Naive B cell (primary cell): ENCODE results near the gene GLG1. TPM values are rescaled to one million over a fixed set of nuclear protein-coding genes. Genes with fewer than 3 reads are reported as not detected.
A peak's percentile ranks its signal among the peaks of the same experiment; 100 is the strongest.
"Not testable (repeated sequence)": the region's sequence is repeated elsewhere in the genome, so short reads cannot be mapped to it uniquely, and the experiment has no call there.

Experiments used
- ATAC-seq, 2 donors: fragments of 150-1000 bp; cut with Tn5 transposase; 2 replicates each; pipeline ENCODE4 v1.10.0; 2021; ENCODE audit warnings: low read depth in 2 of 2, mild to moderate bottlenecking in 2 of 2, moderate library complexity in 2 of 2
- DNase-seq: peaks from one replicate; pipeline ENCODE4 v3.0.0; 2022
- H3K27ac Mint-ChIP-seq, 6 donors: one replicate each; pipeline ENCODE4 v1.8.0; 2020 to 2022; ENCODE audit warnings: mild to moderate bottlenecking in 6 of 6, mixed read lengths in 6 of 6, moderate library complexity in 5 of 6, inconsistent platforms in 2 of 6
- H3K27me3 Mint-ChIP-seq, 3 donors: one replicate each; pipeline ENCODE4 v1.8.0; 2021 to 2022; ENCODE audit warnings: mixed read lengths in 3 of 3, mild to moderate bottlenecking in 1 of 3
- H3K36me3 Mint-ChIP-seq, 2 donors: one replicate each; pipeline ENCODE4 v1.8.0; 2020 to 2022; ENCODE audit warnings: mixed read lengths in 2 of 2, inconsistent platforms in 1 of 2, mild to moderate bottlenecking in 1 of 2
- H3K4me1 Mint-ChIP-seq, 3 donors: one replicate each; pipeline ENCODE4 v1.8.0; 2020 to 2022; ENCODE audit warnings: mixed read lengths in 3 of 3, inconsistent platforms in 1 of 3, mild to moderate bottlenecking in 1 of 3, moderate library complexity in 1 of 3
- H3K4me3 Mint-ChIP-seq, 8 donors: one replicate each; pipeline ENCODE4 v1.8.0; 2020 to 2022; ENCODE audit warnings: mild to moderate bottlenecking in 8 of 8, mixed read lengths in 8 of 8, moderate library complexity in 8 of 8, inconsistent platforms in 2 of 8
- H3K9me3 Mint-ChIP-seq, 7 donors: one replicate each; pipeline ENCODE4 v1.8.0; 2020 to 2022; ENCODE audit warnings: mixed read lengths in 7 of 7, mild to moderate bottlenecking in 5 of 7, inconsistent platforms in 2 of 7, moderate library complexity in 1 of 7
- polyA plus RNA-seq, 6 donors: library from polyadenylated mRNA; unstranded; fragments of 300-500 nt; fragmentation: Illumina TruSeq; gene quantifications; one replicate each; pipeline ENCODE4 v1.2.3, GENCODE V29; 2021; ENCODE audit warnings: low read depth in 6 of 6

Gene GLG1
- 100 to 1,000 TPM in 1 of 6 donors, 10 to 100 TPM in 5; 71.4 to 112 (median 94.1) TPM for polyA plus RNA-seq

DNA sequence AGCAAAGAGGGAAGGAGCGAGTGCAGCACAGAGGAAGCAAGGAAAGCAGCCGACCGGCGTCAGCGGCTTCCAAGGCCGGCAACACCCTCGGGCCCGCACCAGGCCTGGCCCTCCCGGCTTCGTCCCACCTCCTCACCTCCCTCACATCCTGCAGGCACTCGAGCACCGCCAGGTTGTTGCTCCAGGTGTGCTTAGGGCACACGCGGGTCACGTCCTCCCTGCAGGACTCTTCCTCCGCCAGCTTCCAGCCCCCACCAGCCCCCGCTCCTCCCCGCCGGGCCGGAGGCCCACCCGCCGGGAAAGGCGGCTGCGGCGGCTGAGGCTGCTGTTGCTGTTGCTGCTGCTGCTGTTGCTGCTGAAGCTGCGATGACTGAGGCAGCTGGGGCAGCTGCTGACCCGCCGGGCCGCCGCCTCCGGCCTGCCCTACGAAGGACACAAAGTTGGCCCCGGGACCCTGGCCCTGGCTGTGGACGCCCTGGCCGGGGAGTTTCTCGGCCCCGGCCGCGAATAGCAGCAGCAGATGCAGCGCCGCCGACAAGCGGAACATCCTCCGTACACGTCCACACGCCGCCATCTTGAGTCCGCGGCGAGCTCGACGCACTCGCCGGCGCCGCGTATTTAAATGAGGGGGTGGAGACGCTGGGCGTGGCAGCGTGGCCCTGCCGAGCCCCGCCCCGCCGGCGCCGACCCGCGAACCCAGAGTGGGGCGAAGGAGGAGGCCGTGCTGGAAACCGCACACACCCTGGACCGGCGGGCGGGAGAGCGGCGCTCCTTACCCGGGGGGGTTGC lies at the start of gene GLG1:
Gene GLG1, minus strand, starts transcription at position 594 of the 789 bp plus-strand sequence. Its CDS starts 20 bp downstream, at position 574.
- peaks cover 34 to 51% (median 46%) of the 10 kb centered on the region in 3 donors for H3K4me1 Mint-ChIP-seq
- H3K4me3 Mint-ChIP-seq: peak within 1 kb of the TSS; percentile 91 to 97 (median 94)

DNA sequence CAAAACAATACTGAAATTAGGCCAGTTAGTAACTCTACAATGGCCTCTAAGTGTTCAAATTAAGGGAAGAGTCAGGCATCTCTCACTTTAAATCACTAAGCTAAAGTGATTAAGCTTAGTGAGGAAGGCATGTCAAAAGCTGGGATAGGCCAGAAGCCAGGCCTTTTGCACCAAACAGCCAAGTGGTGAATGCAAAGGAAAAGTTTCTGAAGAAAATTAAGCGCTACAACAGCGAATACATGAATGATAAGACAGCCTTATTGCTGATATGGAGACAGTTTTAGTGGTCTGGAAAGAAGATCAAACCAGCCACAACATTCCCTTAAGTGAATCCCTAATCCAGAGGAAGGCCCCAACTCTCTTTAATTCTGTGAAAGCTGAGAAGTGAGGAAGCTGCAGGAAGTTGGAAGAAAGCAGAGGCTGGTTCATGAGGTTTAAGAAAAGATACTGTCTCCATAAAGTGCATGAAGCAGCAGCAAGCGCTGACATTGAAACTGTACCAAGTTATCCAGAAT lies 47.7 kb upstream of the GLG1 start:
- no peak for DNase-seq
- H3K27me3 Mint-ChIP-seq: no peaks in the 10 kb centered on the region
- H3K4me3 Mint-ChIP-seq: no peak overlapping the region
- H3K9me3 Mint-ChIP-seq: no peaks in the 10 kb centered on the region
- no peak for ATAC-seq
- H3K36me3 Mint-ChIP-seq: peaks cover 8 to 11% of the 10 kb centered on the region in 2 donors
- H3K27ac Mint-ChIP-seq: peak overlapping the region in 3 of 6 donors; percentile 24 to 49 (median 44)
- H3K4me1 Mint-ChIP-seq: peaks cover 22 to 59% (median 37%) of the 10 kb centered on the region in 3 donors

More for the DNA sequence above, at the start of gene GLG1:
- no peaks in the 10 kb centered on the region for H3K36me3 Mint-ChIP-seq
- no peaks in the 10 kb centered on the region for H3K27me3 Mint-ChIP-seq
- peak; percentile 95 for ATAC-seq
- DNase-seq: peak; percentile 91
- peak within 1 kb of the TSS; percentile 86 to 98 (median 94) for H3K27ac Mint-ChIP-seq
- H3K9me3 Mint-ChIP-seq: no peaks in the 10 kb centered on the region

DNA sequence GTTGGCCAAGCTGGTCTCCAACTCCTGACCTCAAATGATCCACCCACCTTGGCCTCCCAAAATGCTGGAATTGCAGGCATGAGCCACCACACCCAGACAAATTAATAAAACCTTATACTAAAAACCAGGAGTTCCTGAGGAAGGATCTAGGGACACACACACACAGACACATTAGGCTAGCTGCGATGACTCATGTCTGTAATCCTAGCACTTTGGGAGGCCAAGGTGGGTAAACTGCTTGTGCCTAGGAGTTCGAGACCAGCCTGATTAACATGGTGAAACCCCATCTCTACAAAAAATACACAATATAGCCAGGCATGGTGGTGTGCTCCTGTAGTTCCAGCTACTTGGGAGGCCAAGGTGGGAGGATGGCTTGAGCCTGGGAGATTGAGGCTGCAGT lies 46.0 kb upstream of the GLG1 start:
- H3K27me3 Mint-ChIP-seq, ATAC-seq, H3K4me3 Mint-ChIP-seq, H3K9me3 Mint-ChIP-seq, DNase-seq, H3K36me3 Mint-ChIP-seq: not testable (repeated sequence)
- peak overlapping the region in 3 of 6 donors; percentile 20 to 86 (median 34) for H3K27ac Mint-ChIP-seq
- H3K4me1 Mint-ChIP-seq: peaks cover 14 to 42% (median 23%) of the 10 kb centered on the region in 3 donors

DNA sequence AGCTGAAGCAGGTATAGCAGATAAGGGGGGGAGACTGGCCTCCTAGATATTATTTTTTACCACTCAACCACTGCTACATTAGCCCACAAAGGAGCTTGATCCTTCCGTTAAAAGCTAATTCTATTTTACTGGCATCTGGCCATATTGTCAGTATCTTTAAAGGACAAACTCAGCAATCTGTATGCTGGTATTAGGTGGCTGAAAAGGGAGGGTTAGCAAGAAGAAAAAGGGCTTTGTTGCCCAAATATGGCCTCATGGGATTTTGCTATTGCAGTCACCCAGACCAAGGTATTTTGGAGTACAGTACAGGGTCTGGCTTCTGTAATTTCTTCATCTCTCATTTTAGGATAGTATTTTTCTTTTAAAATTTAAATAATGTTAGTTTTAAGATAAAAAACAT lies 45.3 kb upstream of the GLG1 start:
- Mint-ChIP-seq H3K27me3 (no peaks in the 10 kb centered on the region), H3K9me3 (no peaks in the 10 kb centered on the region), H3K36me3 (peaks cover 5 to 8% of the 10 kb centered on the region in 2 donors), H3K27ac (peak overlapping the region in 2 of 6 donors; percentile 67 to 79), H3K4me1 (peaks cover 13 to 37% (median 23%) of the 10 kb centered on the region in 3 donors), H3K4me3 (no peak overlapping the region)
- ATAC-seq (no peak), DNase-seq (no peak)

DNA sequence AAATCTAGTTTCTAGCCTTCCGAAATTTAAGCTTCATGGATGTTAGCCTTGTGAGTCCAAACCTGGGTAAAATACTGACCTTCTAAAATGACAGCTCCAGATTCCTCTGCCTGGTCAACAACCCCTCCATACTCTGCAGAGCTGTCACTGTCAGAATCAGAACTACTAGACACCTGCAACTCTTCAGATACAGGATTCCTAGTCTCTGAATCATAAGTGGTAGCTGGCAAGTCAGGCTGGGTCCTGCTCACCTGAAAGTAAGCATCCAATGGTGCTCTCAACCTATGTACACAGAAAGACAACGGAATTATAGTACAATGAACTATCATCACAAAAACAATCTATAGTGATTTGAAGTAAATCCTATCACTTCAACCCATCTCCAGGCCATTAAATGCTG lies 44.9 kb upstream of the GLG1 start:
- Mint-ChIP-seq H3K4me3 (no peak overlapping the region), H3K27ac (peak overlapping the region in 2 of 6 donors; percentile 67 to 79), H3K4me1 (peaks cover 11 to 33% (median 20%) of the 10 kb centered on the region in 3 donors), H3K9me3 (no peaks in the 10 kb centered on the region), H3K36me3 (peaks cover 5 to 8% of the 10 kb centered on the region in 2 donors), H3K27me3 (no peaks in the 10 kb centered on the region)
- ATAC-seq (no peak), DNase-seq (no peak)

DNA sequence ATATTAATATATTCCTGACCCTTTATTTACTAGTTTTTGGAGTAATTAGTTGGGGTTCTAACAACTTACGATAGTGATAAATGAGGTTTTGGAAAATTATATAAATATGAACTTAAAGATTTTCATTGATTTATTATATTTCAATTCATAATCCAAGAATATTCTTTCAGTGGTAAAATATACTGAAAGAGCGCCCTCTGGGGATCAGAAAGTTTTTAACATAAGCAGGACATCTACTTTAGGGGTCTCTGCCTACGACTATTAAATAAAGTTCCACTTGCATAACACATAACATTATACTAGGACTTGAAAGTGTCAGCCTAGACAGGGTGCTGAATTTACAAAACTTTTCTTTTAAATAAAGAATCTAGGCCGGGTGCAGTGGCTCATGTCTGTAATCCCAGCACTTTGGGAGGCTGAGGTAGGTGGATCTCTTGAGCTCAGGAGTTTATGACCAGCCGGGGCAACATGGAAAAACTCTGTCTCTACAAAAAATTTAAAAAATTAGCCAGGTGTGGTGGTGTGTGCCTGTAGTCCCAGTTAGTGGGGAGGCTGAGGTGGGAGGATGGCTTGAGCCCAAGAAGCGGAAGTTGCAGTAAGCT lies 44.2 kb upstream of the GLG1 start:
- Mint-ChIP-seq H3K36me3 (peaks cover 5 to 8% of the 10 kb centered on the region in 2 donors), H3K9me3 (no peaks in the 10 kb centered on the region), H3K27ac (peak overlapping the region in 1 of 6 donors; percentile 45), H3K4me1 (peaks cover 9 to 27% (median 15%) of the 10 kb centered on the region in 3 donors), H3K27me3 (no peaks in the 10 kb centered on the region), H3K4me3 (peak overlapping the region in 2 of 8 donors; percentile 7 to 41)
- ATAC-seq: no peak
- DNase-seq: no peak

DNA sequence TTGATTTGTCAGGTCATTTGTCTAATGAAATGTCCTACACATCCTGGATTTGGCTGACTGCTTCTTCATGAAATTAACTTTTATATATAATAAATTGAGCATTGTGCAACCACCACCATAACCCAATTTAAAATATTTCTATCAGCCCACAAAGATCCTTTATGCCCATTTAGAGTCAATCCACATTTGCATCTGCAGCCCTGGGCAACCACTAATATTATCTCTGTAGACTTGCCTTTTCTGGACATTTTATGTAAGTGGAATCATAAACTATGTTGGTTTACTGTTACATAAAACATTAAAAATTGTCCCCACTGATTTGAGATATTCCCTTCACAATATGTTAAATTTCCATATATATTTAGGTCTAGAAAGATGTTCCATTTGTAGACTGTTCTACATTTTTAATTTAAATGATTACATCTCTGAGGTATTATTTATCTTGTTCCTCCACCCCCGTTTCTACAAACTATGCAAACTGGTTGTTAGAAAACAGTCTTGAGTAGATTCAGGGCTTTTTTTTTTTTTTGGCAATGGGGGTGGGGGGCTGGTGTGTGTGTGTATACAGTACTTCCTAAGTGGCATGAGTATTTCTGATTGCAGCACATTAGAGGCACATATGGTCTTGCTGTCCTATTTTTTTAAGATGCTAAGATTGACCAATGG lies 43.1 kb upstream of the GLG1 start:
- H3K27ac Mint-ChIP-seq: no peak overlapping the region
- DNase-seq: no peak
- H3K36me3 Mint-ChIP-seq: peaks cover 5 to 8% of the 10 kb centered on the region in 2 donors
- H3K4me1 Mint-ChIP-seq: peaks cover 9 to 17% (median 15%) of the 10 kb centered on the region in 3 donors
- H3K27me3 Mint-ChIP-seq: no peaks in the 10 kb centered on the region
- no peak overlapping the region for H3K4me3 Mint-ChIP-seq
- no peak for ATAC-seq
- no peaks in the 10 kb centered on the region for H3K9me3 Mint-ChIP-seq

DNA sequence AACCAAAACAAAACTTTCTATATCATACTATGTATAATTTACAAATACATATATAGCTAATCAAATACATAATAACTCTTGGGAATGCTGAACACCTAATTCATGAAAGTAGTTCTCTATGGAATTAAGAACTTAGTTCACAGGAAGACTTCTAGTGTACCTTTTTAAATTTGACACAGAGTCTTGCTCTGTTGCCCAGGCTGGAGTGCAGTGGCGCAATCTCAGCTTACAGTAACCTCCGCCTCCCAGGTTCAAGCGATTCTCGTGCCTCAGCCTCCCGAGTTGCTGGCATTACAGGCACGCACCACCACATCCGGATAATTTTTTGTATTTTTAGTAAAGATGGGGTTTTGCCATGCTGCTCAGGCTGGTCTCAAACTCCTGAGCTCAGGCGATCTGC lies 35.1 kb upstream of the GLG1 start:
- no peak for DNase-seq
- Mint-ChIP-seq H3K4me3 (no peak overlapping the region), H3K36me3 (peaks cover 0 to 5% of the 10 kb centered on the region in 2 donors), H3K4me1 (no peaks in the 10 kb centered on the region), H3K27me3 (no peaks in the 10 kb centered on the region), H3K27ac (peak overlapping the region in 1 of 6 donors; percentile 18), H3K9me3 (no peaks in the 10 kb centered on the region)
- no peak for ATAC-seq

DNA sequence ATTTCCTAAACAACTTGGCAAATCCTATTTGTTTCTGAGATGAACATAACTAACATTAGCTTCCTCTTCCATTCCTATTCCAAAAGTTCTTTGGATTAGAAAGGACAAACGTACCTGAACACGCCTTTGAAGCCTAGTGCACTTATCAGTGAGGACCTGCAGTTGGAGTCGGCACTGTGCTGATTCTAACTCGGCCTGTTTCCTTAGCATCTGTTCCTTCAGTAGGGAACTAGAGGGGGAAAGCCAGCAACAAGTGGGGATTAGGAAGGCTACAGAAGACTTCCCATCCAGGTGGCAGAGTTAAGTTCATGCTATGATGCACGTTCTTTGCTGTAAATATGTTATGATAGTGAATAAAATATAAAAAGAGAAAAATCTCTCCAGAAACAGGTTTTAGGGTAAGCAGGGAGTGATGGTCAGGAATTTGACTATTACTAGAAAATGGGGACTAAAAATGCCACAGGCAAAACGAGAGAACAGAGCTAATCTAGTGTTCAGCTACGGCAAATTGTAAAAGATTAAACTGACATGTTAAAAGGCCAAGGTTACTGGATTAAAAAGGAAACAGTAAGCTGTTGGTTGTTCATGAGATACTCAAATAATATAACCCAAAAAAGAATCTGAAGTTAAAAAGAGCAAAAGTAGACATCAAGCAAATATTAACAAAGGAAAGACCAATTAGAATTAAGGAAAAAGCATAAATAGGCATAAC lies 31.0 kb upstream of the GLG1 start:
- Mint-ChIP-seq H3K4me1 (no peaks in the 10 kb centered on the region), H3K36me3 (no peaks in the 10 kb centered on the region), H3K9me3 (no peaks in the 10 kb centered on the region), H3K4me3 (no peak overlapping the region), H3K27me3 (no peaks in the 10 kb centered on the region), H3K27ac (peak overlapping the region in 3 of 6 donors; percentile 25 to 71 (median 69))
- ATAC-seq (no peak), DNase-seq (no peak)

DNA sequence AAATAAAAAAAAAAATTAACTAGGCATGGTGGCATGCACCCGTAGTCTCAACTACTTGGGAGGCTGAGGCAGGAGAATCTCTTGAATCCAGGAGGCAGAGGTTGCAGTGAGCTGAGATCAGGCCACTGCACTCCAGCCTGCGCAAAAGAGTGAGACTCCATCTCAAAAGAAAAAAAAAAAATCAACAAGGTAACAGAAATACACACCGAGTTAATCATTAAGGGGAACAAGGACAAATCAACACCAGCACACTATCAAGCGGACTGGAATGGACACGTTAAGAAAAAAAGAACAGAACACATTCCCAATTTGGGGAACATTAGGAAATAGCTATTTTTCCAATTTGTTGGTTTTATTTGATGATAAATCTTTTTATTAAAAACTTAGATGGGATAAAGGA lies 28.4 kb upstream of the GLG1 start:
- H3K27ac Mint-ChIP-seq: peak overlapping the region in 1 of 6 donors; percentile 79
- no peaks in the 10 kb centered on the region for H3K27me3 Mint-ChIP-seq
- no peaks in the 10 kb centered on the region for H3K36me3 Mint-ChIP-seq
- no peak for ATAC-seq
- DNase-seq: no peak
- H3K4me1 Mint-ChIP-seq: no peaks in the 10 kb centered on the region
- H3K9me3 Mint-ChIP-seq: no peaks in the 10 kb centered on the region
- no peak overlapping the region for H3K4me3 Mint-ChIP-seq

DNA sequence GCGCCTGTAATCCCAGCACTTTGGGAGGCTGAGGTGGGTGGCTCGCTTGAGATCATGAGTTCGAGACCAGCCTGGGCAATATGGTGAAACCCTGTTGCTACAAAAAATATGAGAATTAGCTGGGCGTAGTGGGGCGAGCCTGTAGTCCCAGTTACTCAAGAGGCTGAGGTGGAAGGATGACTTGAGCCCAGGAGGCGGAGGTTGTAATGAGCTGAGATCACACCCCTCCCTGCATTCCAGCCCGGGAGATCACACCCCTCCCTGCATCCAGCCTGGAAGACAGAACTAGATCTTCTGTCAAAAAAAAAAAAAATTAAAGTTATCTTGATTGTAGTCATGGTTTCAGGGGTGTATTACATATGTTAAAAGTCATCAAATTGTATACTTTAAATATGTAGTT lies 26.8 kb upstream of the GLG1 start:
- no peak for DNase-seq
- no peak for ATAC-seq
- Mint-ChIP-seq H3K36me3 (peaks cover 0 to 5% of the 10 kb centered on the region in 2 donors), H3K27ac (peak overlapping the region in 2 of 6 donors; percentile 20 to 57), H3K4me3 (no peak overlapping the region), H3K9me3 (no peaks in the 10 kb centered on the region), H3K4me1 (no peaks in the 10 kb centered on the region), H3K27me3 (no peaks in the 10 kb centered on the region)

DNA sequence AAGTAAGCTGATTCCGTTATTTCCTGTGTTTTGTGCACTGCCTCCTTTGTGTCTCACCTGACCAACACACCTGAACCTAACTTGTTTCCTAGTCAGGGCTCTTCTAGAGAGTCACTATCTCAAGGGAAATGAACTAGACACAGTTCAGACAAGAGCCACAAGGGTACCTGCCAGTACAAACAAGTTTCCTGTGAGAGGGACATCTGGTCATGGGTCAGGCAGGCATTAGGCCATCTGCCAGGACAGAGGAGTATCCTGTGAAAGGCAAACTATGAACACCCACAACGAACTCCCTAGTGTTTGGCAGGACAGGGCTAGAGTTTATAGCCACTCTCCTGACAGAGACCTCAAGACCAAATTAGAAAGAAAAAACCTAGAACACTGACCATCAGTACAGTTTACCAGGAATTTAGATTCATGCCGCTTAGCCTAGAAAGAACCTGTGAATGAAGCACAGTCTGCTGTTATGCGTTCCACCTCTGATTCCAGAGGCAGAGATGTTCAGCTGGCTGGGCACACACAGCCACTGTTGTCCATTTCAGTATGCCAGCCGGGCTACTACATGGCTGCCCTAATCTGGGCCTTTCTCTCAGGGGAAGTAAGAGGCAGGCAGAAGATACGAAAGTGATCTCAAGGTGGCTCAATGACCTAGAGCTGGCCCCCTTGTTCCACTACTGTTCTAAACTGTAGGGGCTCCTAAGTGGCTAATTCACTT lies 20.7 kb upstream of the GLG1 start:
- DNase-seq (no peak), ATAC-seq (no peak)
- Mint-ChIP-seq H3K36me3 (peaks cover 14 to 20% of the 10 kb centered on the region in 2 donors), H3K4me3 (no peak overlapping the region), H3K9me3 (no peaks in the 10 kb centered on the region), H3K27me3 (no peaks in the 10 kb centered on the region), H3K4me1 (peaks cover 0 to 3% (median 0%) of the 10 kb centered on the region in 3 donors), H3K27ac (peak overlapping the region in 3 of 6 donors; percentile 11 to 78 (median 22))
